Ishikawa (cell line): ENCODE results near the gene ABCF3.
A peak's percentile ranks its signal among the peaks of the same experiment; 100 is the strongest.

Source experiments
- CEBPB ChIP-seq: IDR thresholded peaks from 2 replicates; pipeline ENCODE4 v1.6.1; 2012
- CREB1 ChIP-seq: IDR thresholded peaks from 2 replicates; pipeline ENCODE4 v1.6.1; 2012; ENCODE audit warnings: low read depth
- EGR1 ChIP-seq: IDR thresholded peaks from 2 replicates; pipeline ENCODE4 v1.6.1; 2012
- EP300 ChIP-seq: IDR thresholded peaks from 2 replicates; pipeline ENCODE4 v1.6.1; 2012; ENCODE audit warnings: borderline replicate concordance
- FOXM1 ChIP-seq: IDR thresholded peaks from 2 replicates; pipeline ENCODE4 v1.6.1; 2012; ENCODE audit warnings: low read depth, borderline replicate concordance
- NFIC ChIP-seq: IDR thresholded peaks from 2 replicates; pipeline ENCODE4 v1.6.1; 2012
- RAD21 ChIP-seq: IDR thresholded peaks from 2 replicates; pipeline ENCODE4 v1.6.1; 2012; ENCODE audit warnings: low read depth
- REST ChIP-seq: IDR thresholded peaks from 2 replicates; pipeline ENCODE4 v1.6.1; 2012; ENCODE audit warnings: low read depth, mild to moderate bottlenecking
- TAF1 ChIP-seq: IDR thresholded peaks from 2 replicates; pipeline ENCODE4 v1.6.1; 2012; ENCODE audit warnings: low read depth, mild to moderate bottlenecking
- TCF12 ChIP-seq: IDR thresholded peaks from 2 replicates; pipeline ENCODE4 v1.6.1; 2012; ENCODE audit warnings: low read depth
- TEAD4 ChIP-seq: IDR thresholded peaks from 2 replicates; pipeline ENCODE4 v1.6.1; 2012
- USF1 ChIP-seq: IDR thresholded peaks from 2 replicates; pipeline ENCODE4 v1.6.1; 2012
- YY1 ChIP-seq: IDR thresholded peaks from 2 replicates; pipeline ENCODE4 v1.6.1; 2012; ENCODE audit warnings: low read depth
- ZBTB7A ChIP-seq: IDR thresholded peaks from 2 replicates; pipeline ENCODE4 v1.6.1; 2012; ENCODE audit warnings: low read depth
- TF ChIP-seq, protein P1 (sequence below): IDR thresholded peaks from 2 replicates; pipeline ENCODE4 v1.6.1; 2012

ABCF3 gene

GRCh38 chr3:184149770-184150169, 36.2 kb upstream of the ABCF3 start:
- TF ChIP-seq RAD21: peak; percentile 21; the same call in 1 of the 2 replicates

GRCh38 chr3:184154885-184155643, 30.9 kb upstream of the ABCF3 start, which contains the start of gene DVL3:
Gene DVL3, plus strand, starts transcription at chr3:184155377. Its CDS starts 259 bp downstream, at chr3:184155636.
- TF ChIP-seq CEBPB (no peak), TEAD4 (no peak), ZBTB7A (no peak), FOXM1 (no peak), NFIC (no peak), USF1 (no peak), EP300 (peak; percentile 52), TCF12 (no peak), RAD21 (no peak), TAF1 (peak; percentile 45; the same call in 1 of the 2 replicates), EGR1 (no peak), YY1 (no peak), CREB1 (no peak), REST (no peak)
- TF ChIP-seq, protein P1, sequence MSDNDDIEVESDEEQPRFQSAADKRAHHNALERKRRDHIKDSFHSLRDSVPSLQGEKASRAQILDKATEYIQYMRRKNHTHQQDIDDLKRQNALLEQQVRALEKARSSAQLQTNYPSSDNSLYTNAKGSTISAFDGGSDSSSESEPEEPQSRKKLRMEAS: peak; percentile 77

DNA sequence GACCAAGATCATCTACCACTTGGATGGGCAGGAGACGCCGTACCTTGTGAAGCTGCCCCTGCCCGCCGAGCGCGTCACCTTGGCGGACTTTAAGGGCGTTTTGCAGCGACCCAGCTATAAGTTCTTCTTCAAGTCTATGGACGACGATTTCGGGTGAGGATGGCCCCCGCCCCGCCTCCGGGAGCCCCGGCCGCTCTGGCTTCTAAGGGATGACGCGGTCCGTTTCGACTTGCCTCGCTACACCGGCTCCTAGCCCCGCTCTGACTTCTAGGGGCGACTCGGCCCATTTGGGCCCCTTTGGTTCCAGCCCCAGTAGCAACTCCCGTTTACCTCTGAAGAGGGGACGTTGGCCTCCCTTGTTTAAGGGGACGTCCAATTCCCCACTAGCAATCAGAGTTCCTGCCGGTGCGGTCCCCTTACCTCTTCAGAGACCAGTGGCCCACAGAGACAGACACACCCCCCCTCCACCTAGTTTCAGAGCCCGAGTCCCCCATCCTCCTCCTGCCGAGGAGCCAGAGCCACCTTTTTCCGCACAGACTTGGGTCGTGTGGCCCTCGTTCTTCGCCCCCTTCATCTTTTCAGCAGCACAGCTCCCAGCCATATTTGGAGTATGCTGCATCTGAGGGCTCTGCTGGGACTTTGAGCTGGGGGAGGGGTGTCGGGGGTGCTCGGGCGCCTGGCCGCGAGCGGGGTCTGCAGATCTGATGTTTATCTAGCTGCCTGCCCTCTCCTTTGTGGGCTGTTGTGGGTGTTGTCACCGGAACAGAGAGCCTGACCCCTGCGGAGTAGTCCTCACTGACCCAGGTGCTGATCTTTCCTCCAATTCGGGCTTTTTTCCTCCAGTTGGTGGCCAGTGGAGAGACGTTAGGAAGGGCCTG, 30.1 kb upstream of the ABCF3 start:
- TF ChIP-seq EP300 (no peak), REST (peak; percentile 60; the same call in 1 of the 2 replicates), TCF12 (0 out of 2 replicates have a peak, but pooled peaks have one; percentile 9)
- TF ChIP-seq, protein P1: peak; percentile 3; the same call in 1 of the 2 replicates

DNA sequence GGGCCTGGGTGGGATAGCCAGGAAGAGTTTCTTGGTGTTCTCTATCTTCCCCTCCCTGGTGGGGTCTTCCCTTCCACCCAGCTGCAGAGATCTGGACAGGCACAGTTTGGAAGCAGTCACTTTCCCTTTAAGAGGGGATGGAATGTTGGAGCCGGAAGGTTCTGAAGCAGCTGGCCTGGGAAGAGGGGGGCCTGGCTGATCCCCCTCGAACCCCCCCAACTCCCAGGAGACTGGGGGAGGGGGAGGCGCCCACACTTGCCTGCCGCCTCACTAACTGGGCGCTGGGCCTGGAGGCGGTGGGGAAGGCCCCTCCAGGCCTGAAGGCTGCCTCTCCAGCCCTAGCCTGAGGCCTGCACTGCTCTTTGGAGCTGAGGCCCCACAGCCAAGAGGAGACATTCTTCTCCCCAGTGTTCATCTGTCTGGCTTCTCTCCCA, 29.5 kb upstream of the ABCF3 start:
- TF ChIP-seq TCF12: 0 out of 2 replicates have a peak, but pooled peaks have one; percentile 34
- TF ChIP-seq EGR1: no peak
- TF ChIP-seq NFIC: no peak
- TF ChIP-seq YY1: no peak
- peak; percentile 67 for TF ChIP-seq TEAD4
- TF ChIP-seq CEBPB: no peak
- no peak for TF ChIP-seq EP300
- TF ChIP-seq, protein P1: peak; percentile 6; the same call in 1 of the 2 replicates
- no peak for TF ChIP-seq FOXM1

- TF ChIP-seq RAD21 (no peak), EGR1 (no peak), REST (no peak), CREB1 (no peak), ZBTB7A (no peak), TCF12 (no peak), TAF1 (no peak), CEBPB (no peak), FOXM1 (no peak), NFIC (no peak)
- TF ChIP-seq, protein P1: no peak
These were observed 28.8 kb upstream of the ABCF3 start for GRCh38 chr3:184157206-184157605.
